Retinal pigment epithelial cell (primary cell): ENCODE measurements around the gene CREB5.

ENCODE experiments used
- DNase-seq: peaks from one replicate; pipeline ENCODE4 v3.0.0-alpha.2; 2010; ENCODE audit warnings: low read depth
- H3K4me3 ChIP-seq: 2 replicates; pipeline ENCODE4 v1.5.1; 2011; ENCODE audit warnings: mild to moderate bottlenecking, low read length, control low read depth, moderate library complexity
- CTCF ChIP-seq: conservative IDR thresholded peaks from 2 replicates; pipeline ENCODE4 v1.5.1; 2011; ENCODE audit warnings: low read depth, low read length, control low read depth, inconsistent platforms

Gene CREB5

DNA sequence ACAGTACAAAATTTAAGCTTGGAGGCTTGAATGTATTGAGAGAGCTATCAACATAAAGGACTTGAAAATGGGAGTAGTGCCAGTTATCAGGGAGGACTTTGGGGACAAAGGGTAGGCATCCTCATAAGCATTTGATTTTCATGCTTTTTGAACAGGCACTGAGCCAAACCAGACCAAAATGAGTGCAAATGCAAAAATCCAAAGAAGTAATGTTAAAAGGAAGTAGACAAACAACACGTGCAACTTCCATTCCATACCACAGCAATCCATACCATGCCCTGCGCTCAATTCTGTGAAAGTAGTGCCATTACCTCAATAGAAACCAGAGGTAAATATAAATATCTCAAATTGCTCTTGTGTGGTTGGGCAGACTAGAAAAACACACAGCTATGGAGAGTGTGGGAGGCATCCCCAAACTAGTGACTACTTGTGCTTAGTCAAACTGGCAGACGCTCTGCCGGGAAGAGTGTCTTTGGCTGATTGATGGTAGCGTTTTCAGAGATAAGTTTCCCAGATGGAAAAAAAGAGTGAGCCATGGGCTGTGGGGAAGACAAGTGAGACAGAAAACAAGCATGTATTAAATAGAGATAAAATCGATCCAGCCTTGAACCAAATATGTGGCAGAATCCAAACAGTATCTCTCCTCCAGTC lies 161.5 kb downstream of the CREB5 start:
- no peak for DNase-seq
- no peak for TF ChIP-seq CTCF
- no peak overlapping the region for H3K4me3 ChIP-seq

GRCh38 chr7:28575241-28575643 lies 162.9 kb downstream of the CREB5 start:
- no peak overlapping the region for H3K4me3 ChIP-seq
- no peak for DNase-seq
- TF ChIP-seq CTCF: no peak

DNA sequence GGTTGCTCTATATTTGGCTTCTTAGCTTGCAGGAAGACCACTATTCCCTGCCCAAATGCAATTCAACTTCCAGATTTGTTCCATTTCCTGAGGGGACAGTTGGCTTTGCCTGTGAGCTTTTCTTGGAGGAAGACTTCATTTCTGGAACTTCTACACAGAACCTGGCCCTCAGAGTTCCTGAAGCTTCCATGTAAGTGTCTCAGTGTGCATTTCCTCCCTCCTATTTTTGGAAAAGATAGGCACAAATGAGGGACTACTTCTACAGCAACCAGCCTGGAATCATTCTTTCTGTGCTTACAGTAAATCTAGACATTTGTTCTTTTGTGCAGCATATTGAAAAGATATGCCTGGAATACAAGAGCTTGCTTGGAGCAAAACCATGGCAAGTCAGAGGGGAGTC lies 164.3 kb downstream of the CREB5 start:
- no peak for DNase-seq
- no peak overlapping the region for H3K4me3 ChIP-seq
- no peak for TF ChIP-seq CTCF

DNA sequence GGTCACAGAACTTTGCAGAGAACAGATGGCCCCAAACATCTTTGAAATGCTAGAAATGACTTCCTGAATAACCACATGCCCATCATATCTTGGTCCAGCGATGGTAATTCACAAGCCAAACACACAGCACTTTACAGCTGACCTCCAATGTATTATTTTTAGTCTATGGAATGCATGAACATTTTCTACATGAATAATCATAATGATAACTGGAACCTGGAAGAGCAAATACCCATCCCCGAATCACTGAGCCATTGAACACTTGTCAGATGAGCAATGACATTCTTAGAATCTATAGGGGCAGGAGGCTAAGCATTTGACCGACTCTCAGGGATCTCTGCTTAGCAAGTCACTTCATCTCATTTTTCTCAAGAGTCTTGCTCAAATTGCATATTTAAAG lies 167.3 kb downstream of the CREB5 start:
- TF ChIP-seq CTCF: no peak
- H3K4me3 ChIP-seq: no peak overlapping the region
- DNase-seq: no peak

GRCh38 chr7:28580665-28581064 lies 168.3 kb downstream of the CREB5 start:
- no peak overlapping the region for H3K4me3 ChIP-seq
- DNase-seq: no peak
- TF ChIP-seq CTCF: no peak

DNA sequence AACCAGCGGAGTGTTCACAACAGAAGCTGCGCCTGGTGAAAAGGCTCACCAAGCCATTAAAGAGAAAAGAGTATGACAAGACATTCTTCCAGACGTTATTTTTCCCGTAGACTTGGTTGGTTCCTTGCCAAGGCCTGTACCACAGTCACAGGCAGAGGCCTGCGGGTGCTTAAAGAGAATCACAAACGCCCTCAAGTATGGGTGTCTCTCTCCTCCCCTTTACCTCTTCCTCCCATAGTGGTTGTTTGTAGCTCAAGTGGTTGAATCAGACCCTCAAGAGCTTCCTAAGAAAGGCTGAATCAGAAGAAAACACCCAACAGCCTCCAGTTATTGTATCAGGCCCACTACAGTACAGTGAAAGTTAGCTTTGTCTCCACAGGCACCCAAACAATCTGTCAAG lies 169.0 kb downstream of the CREB5 start:
- H3K4me3 ChIP-seq: no peak overlapping the region
- TF ChIP-seq CTCF: no peak
- DNase-seq: no peak

GRCh38 chr7:28582226-28582625 lies 169.9 kb downstream of the CREB5 start:
- TF ChIP-seq CTCF: no peak
- no peak overlapping the region for H3K4me3 ChIP-seq
- no peak for DNase-seq
